ENCODE data around the gene ZBTB16. TPM values are rescaled to one million over a fixed set of nuclear protein-coding genes. Genes with fewer than 3 reads are reported as not detected.

The ZBTB16 gene
- total and polyA plus RNA-seq, 2 of the 4 experiments (the other 2 are of a cell fraction) = not detected

- Histone ChIP-seq H3K27me3 (ENCODE audit: control insufficient read depth, insufficient read depth, low read length) (peaks cover 47% of the 10 kb centered on the region), H4K91ac (ENCODE audit: insufficient read depth, low read depth, low read length) (no peak overlapping the region), H2AK9ac (replicated peaks; ENCODE audit: low read depth, low read length, poor library complexity) (no peak overlapping the region), H3K36me3 (ENCODE audit: control insufficient read depth, insufficient read depth, low read length) (no peaks in the 10 kb centered on the region), H2BK20ac (ENCODE audit: low read depth, low read length) (no peak overlapping the region), H3K27ac (ENCODE audit: insufficient read depth, low read length) (no peak overlapping the region), H3K9me3 (ENCODE audit: control insufficient read depth, insufficient read depth, low read length) (no peaks in the 10 kb centered on the region), H3K9ac (ENCODE audit: low read depth, low read length) (no peak overlapping the region), H4K20me1 (ENCODE audit: insufficient read depth, low read length) (no peaks in the 10 kb centered on the region; the same call in 1 of the 2 replicates), H2BK15ac (ENCODE audit: low read depth, low read length) (no peak overlapping the region), H2AFZ (replicated peaks; ENCODE audit: low read length, poor library complexity) (no peak overlapping the region), H3K4me2 (ENCODE audit: low read depth, low read length) (no peak overlapping the region), H3K79me1 (ENCODE audit: low read depth in 1 of 2, low read length in 2 of 2) (no peaks in the 10 kb centered on the region), H3K4ac (ENCODE audit: low read depth, low read length) (no peak overlapping the region), H3K18ac (ENCODE audit: low read depth, low read length) (no peak overlapping the region), H3K14ac (replicated peaks; ENCODE audit: low read depth, low read length) (no peak overlapping the region), H2BK5ac (ENCODE audit: low read depth, low read length, poor library complexity, severe bottlenecking) (no peak overlapping the region), H3K4me1 (ENCODE audit: control insufficient read depth, insufficient read depth, low read length) (peaks cover 16% of the 10 kb centered on the region; the same call in 1 of the 2 replicates), H2AK5ac (ENCODE audit: low read depth, low read length) (no peak overlapping the region), H3K56ac (ENCODE audit: extremely low read depth, insufficient read depth, low read length) (no peak overlapping the region), H3K23ac (ENCODE audit: low read depth, low read length) (no peak overlapping the region), H3K4me3 (ENCODE audit: insufficient read depth, low read depth, low read length) (no peak overlapping the region), H4K8ac (ENCODE audit: low read depth in 2 of 2, low read length in 2 of 2) (no peak overlapping the region), H3K9me1 (ENCODE audit: insufficient read depth, low read length) (peaks cover 3% of the 10 kb centered on the region; the same call in 1 of the 2 replicates), H4K5ac (ENCODE audit: low read depth, low read length) (no peak overlapping the region), H2BK120ac (ENCODE audit: low read depth, low read length) (no peak overlapping the region)
- intact Hi-C loops (cut with micrococcal nuclease) = no loop called here
- dilution Hi-C loops (cut with HindIII; ENCODE audit: low sequenced_read_pairs, unreplicated experiment) = no loop called here
- no peak for TF ChIP-seq NFE2L2 (IDR thresholded peaks at IDR 0.05; ENCODE audit: low read depth, low read length)
- no peak for TF ChIP-seq CTCF (conservative IDR thresholded peaks at IDR 0.05; ENCODE audit: low read depth, low read length)
- no peak for TF ChIP-seq RAD21 (IDR thresholded peaks at IDR 0.05; ENCODE audit: low read length)
- no peak for TF ChIP-seq FOS (IDR thresholded peaks at IDR 0.05; ENCODE audit: low read depth, low read length)
- no peak for TF ChIP-seq CHD1 (IDR thresholded peaks at IDR 0.05; ENCODE audit: low read depth, low read length)
- TF ChIP-seq CEBPB (IDR thresholded peaks at IDR 0.05; ENCODE audit: low read depth, low read length) = no peak
- TF ChIP-seq MAZ (IDR thresholded peaks at IDR 0.05; ENCODE audit: borderline replicate concordance, low read depth, low read length) = no peak
- no peak for TF ChIP-seq RCOR1 (IDR thresholded peaks at IDR 0.05; ENCODE audit: insufficient replicate concordance, low read length)
- no peak for TF ChIP-seq POLR2A (IDR thresholded peaks at IDR 0.05; ENCODE audit: low read depth, low read length)
- TF ChIP-seq USF2 (IDR thresholded peaks at IDR 0.05; ENCODE audit: low read depth, low read length) = no peak
- TF ChIP-seq SMC3 (IDR thresholded peaks at IDR 0.05; ENCODE audit: low read depth, low read length) = no peak
- no peak for TF ChIP-seq RFX5 (IDR thresholded peaks at IDR 0.05; ENCODE audit: low read depth, low read length)
- TF ChIP-seq BHLHE40 (IDR thresholded peaks at IDR 0.05; ENCODE audit: low read depth, low read length) = no peak
- TF ChIP-seq MAFK (IDR thresholded peaks at IDR 0.05; ENCODE audit: low read depth, low read length) = no peak
- TF ChIP-seq MXI1 (IDR thresholded peaks at IDR 0.05; ENCODE audit: borderline replicate concordance, low read depth, low read length) = no peak
- no peak for TF ChIP-seq ELK1 (IDR thresholded peaks at IDR 0.05; ENCODE audit: borderline replicate concordance, low read depth, low read length)
- in situ Hi-C loops (cut with MboI; ENCODE audit: low sequenced_read_pairs) = no loop called here
- BruUV-seq (replicated peaks) = no TSS peak
- POLR2A ChIA-PET (ENCODE audit: unreplicated experiment) = no interaction called here
- DNase-seq (no peak), ATAC-seq (ENCODE audit: low read depth) (no peak)
- 0% methylated on average over 1 of the region's 5 CpGs; no CpG with 5 or more reads in 1 of the 2 experiments for WGBS, 2 experiments (ENCODE audit: extremely low coverage in 2 of 2, insufficient read length in 1 of 2)
- CTCF ChIA-PET = no interaction called here
These were observed 99.8 kb downstream of the ZBTB16 start for GRCh38 chr11:114159320-114159719.

Data from IMR-90 (cell line).